Lung (tissue), 12 donors: ENCODE data around the gene MATN1. TPM values are rescaled to one million over a fixed set of nuclear protein-coding genes. Genes with fewer than 3 reads are reported as not detected.

Source experiments
- ATAC-seq: fragments of 200-7000 bp; cut with Tn5 transposase; one replicate; pipeline ENCODE4 v1.9.1; 2020; ENCODE audit warnings: moderate number of reproducible peaks; ENCODE audit not compliant: insufficient read depth, low FRiP score
- DNase-seq, 3 donors: peaks; one replicate each; pipeline ENCODE4 v3.0.0-alpha.2; 2013 to 2017
- H3K27ac ChIP-seq, 2 donors: one replicate each; pipeline ENCODE4 v1.5.1; 2013; ENCODE audit warnings: mild to moderate bottlenecking in 2 of 2, moderate library complexity in 2 of 2, control low read depth in 1 of 2, inconsistent platforms in 1 of 2, low read depth in 1 of 2, low read length in 1 of 2
- H3K27me3 ChIP-seq, 3 donors: one replicate each; pipeline ENCODE4 v1.5.1; 2013; ENCODE audit warnings: low read length in 2 of 3; ENCODE audit not compliant: control insufficient read depth in 3 of 3, insufficient read depth in 3 of 3
- H3K36me3 ChIP-seq, 4 donors: one replicate each; pipeline ENCODE4 v1.5.1; 2013; ENCODE audit warnings: low read length in 4 of 4, mild to moderate bottlenecking in 1 of 4, moderate library complexity in 1 of 4; ENCODE audit not compliant: control insufficient read depth in 4 of 4, insufficient read depth in 4 of 4
- H3K4me1 ChIP-seq, 5 donors: one replicate each; pipeline ENCODE4 v1.5.1; 2013; ENCODE audit warnings: low read length in 5 of 5, mild to moderate bottlenecking in 2 of 5, moderate library complexity in 1 of 5; ENCODE audit not compliant: control insufficient read depth in 5 of 5, insufficient read depth in 5 of 5
- H3K4me3 ChIP-seq: one replicate; pipeline ENCODE4 v1.5.1; 2013; ENCODE audit warnings: mild to moderate bottlenecking, control low read depth, moderate library complexity
- H3K9ac ChIP-seq, 2 donors: one replicate each; pipeline ENCODE4 v1.5.1; 2013; ENCODE audit warnings: low read length in 2 of 2, control low read depth in 1 of 2; ENCODE audit not compliant: insufficient read depth in 1 of 2
- H3K9me3 ChIP-seq, 4 donors: one replicate each; pipeline ENCODE4 v1.5.1; 2013; ENCODE audit warnings: low read length in 3 of 4, mild to moderate bottlenecking in 1 of 4, moderate library complexity in 1 of 4; ENCODE audit not compliant: control insufficient read depth in 4 of 4, insufficient read depth in 3 of 4
- WGBS, 2 donors: extraction: QIAGEN DNeasy Blood & Tissue Kit; methylation state at CpG; one replicate each; pipeline ENCODE4 v1.1.7; 2013; 5-methylcytosine and 5-hydroxymethylcytosine counted together
- polyA plus RNA-seq, 2 donors: library from polyadenylated mRNA; stranded (reverse); fragments of 200-250 nt; gene quantifications; one replicate each; pipeline ENCODE4 v1.2.1, GENCODE V29; 2013
- total RNA-seq, 2 donors: library from RNA; depleted of rRNA in 1 of 2; stranded (reverse); fragments of >200 nt in 1 of 2; gene quantifications; one replicate each; pipeline ENCODE4 v1.2.1, GENCODE V29; 2014 to 2021
- TF ChIP-seq, protein P1 (sequence below): IDR thresholded peaks from 2 replicates; pipeline ENCODE4 v1.5.1; 2012; ENCODE audit warnings: mild to moderate bottlenecking; ENCODE audit errors: control extremely low read depth, extremely low read depth
- donor health status: control.
- donor health status: control.
- donor health status: Bipolar disorder and iron deficiency.
- donor health status: healthy.
- donor health status: DM: yes; HTN: yes; CAD: no.

Gene MATN1
- total and polyA plus RNA-seq, 4 donors = 0.15 to 0.57 (median 0.17) TPM

DNA sequence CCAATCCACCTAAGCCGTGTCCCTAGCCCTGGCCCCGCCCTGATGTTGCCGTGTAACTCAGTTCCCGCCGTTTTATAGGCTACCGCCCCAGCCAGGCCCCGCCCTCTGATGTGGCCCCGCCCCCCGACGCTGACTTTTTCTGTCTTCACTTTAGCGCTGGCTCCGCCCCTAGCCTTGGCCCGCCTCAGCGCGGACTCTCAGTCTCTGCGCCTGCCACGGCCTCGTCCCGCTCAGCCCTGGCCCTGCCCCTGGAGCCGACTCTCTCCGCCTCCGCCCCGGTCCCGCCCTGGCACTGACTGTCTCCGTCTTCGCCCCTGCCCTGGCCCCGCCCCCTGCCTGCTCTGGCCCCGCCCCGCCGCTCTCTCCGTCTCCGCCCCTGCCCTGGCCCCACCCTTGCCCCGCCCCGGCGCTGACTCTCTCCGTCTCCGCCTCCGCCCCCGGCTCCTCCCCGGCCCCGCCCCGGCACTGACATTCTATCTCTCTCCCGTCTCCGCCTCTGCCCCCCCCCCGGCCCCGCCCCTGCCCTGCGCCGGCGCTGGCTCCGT lies 5.2 kb downstream of the MATN1 start:
- H3K4me3 ChIP-seq = no peak overlapping the region
- ATAC-seq (peak; percentile 88), DNase-seq (peak; percentile 97 to 99 (median 98))
- H3K27ac ChIP-seq = peak overlapping the region; percentile 60 to 73
- TF ChIP-seq, protein P1, sequence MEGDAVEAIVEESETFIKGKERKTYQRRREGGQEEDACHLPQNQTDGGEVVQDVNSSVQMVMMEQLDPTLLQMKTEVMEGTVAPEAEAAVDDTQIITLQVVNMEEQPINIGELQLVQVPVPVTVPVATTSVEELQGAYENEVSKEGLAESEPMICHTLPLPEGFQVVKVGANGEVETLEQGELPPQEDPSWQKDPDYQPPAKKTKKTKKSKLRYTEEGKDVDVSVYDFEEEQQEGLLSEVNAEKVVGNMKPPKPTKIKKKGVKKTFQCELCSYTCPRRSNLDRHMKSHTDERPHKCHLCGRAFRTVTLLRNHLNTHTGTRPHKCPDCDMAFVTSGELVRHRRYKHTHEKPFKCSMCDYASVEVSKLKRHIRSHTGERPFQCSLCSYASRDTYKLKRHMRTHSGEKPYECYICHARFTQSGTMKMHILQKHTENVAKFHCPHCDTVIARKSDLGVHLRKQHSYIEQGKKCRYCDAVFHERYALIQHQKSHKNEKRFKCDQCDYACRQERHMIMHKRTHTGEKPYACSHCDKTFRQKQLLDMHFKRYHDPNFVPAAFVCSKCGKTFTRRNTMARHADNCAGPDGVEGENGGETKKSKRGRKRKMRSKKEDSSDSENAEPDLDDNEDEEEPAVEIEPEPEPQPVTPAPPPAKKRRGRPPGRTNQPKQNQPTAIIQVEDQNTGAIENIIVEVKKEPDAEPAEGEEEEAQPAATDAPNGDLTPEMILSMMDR = no peak
- WGBS, 2 donors = 0 to 2% methylated on average over 32 to 50 of the region's 50 CpGs
- peaks cover 0 to 16% (median 0%) of the 10 kb centered on the region in 5 donors for H3K4me1 ChIP-seq
- H3K36me3 ChIP-seq = no peaks in the 10 kb centered on the region
- H3K27me3 ChIP-seq = no peaks in the 10 kb centered on the region
- peaks cover 0 to 5% (median under 1%) of the 10 kb centered on the region in 4 donors for H3K9me3 ChIP-seq
- no peak overlapping the region for H3K9ac ChIP-seq

DNA sequence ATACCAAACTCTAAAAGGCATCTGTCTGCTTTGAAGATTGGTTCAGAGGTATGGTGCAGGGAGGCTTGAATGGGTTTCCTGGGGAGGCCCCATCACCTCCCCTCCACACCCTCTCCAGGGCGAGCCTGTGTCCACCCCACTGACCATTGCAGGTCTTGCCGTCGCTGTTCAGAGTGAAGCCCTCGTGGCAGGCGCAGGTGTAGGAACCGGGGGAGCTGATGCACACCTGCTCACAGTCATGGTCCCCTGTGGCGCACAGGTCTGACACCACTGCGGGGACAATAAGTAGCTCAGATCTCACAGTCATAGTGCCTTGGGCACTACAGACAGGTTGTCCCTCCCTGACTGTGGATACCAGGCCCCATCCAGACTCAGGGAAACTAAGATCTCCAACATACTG lies 6.7 kb downstream of the MATN1 start:
- no peak overlapping the region for H3K9ac ChIP-seq
- H3K4me1 ChIP-seq = peaks cover 0 to 22% (median 0%) of the 10 kb centered on the region in 5 donors
- peaks cover 0 to 5% (median under 1%) of the 10 kb centered on the region in 4 donors for H3K9me3 ChIP-seq
- H3K4me3 ChIP-seq = no peak overlapping the region
- H3K27me3 ChIP-seq = no peaks in the 10 kb centered on the region
- TF ChIP-seq, protein P1 = no peak
- no peak overlapping the region for H3K27ac ChIP-seq
- WGBS, 2 donors = 98% methylated on average over 8 of the region's 8 CpGs
- DNase-seq (no peak), ATAC-seq (no peak)
- H3K36me3 ChIP-seq = no peaks in the 10 kb centered on the region

DNA sequence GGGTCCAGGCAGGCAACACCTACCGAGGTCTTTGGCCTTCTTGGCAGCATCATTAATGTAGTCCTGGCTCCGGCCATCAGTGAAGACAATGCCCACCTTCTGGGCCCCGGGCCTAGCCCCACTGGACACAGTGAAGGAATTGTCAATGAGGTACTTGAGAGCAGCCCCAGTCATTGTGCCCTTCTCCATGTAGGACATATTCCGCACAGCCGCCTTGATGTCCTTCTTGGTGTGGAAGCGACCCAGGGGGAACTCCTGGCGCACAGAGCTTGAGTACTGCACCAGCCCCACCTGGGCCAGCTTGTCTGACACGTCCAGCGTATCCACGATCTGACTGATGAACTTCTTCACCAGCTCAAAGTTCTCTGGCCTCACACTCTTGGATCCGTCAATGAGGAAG lies 7.5 kb downstream of the MATN1 start:
- ATAC-seq (no peak), DNase-seq (no peak)
- Histone ChIP-seq H3K4me1 (peaks cover 0 to 22% (median 0%) of the 10 kb centered on the region in 5 donors), H3K36me3 (no peaks in the 10 kb centered on the region), H3K4me3 (no peak overlapping the region), H3K9me3 (peaks cover 0 to 5% (median under 1%) of the 10 kb centered on the region in 4 donors), H3K27ac (no peak overlapping the region), H3K9ac (no peak overlapping the region), H3K27me3 (no peaks in the 10 kb centered on the region)
- TF ChIP-seq, protein P1 = no peak
- 97 to 98% methylated on average over 11 of the region's 11 CpGs for whole genome bisulfite sequencing, 2 donors

DNA sequence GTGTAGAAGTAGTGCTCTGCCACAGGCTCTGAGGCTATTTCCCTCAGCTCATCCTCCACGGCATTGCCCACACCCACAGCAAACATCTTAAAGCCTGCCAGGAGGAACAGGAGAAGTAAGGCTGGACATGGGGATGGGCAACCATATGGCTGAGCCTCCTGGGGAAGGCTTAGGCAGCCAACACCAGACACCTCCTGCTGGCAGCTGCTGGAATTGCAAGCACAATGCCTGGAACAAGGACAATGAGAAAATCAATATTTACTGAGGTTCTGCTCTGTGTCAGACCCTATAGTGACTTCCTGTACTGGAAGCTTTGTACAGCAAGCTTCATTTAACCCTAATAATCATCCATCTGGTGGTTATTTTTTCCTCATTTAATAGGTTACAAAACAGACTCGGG lies 8.2 kb downstream of the MATN1 start:
- no peak for ATAC-seq
- no peaks in the 10 kb centered on the region for H3K36me3 ChIP-seq
- 89 to 95% methylated on average over 2 of the region's 2 CpGs for WGBS, 2 donors
- H3K9ac ChIP-seq = no peak overlapping the region
- H3K4me3 ChIP-seq = no peak overlapping the region
- peaks cover 0 to 5% (median under 1%) of the 10 kb centered on the region in 4 donors for H3K9me3 ChIP-seq
- TF ChIP-seq, protein P1 = no peak
- H3K4me1 ChIP-seq = peaks cover 0 to 22% (median 0%) of the 10 kb centered on the region in 5 donors
- DNase-seq = no peak
- H3K27ac ChIP-seq = no peak overlapping the region
- no peaks in the 10 kb centered on the region for H3K27me3 ChIP-seq
